ENCODE measurements around the gene GHSR.
"Not testable (repeated sequence)": the region's sequence is repeated elsewhere in the genome, so short reads cannot be mapped to it uniquely, and the experiment has no call there.

GHSR gene, protein sequence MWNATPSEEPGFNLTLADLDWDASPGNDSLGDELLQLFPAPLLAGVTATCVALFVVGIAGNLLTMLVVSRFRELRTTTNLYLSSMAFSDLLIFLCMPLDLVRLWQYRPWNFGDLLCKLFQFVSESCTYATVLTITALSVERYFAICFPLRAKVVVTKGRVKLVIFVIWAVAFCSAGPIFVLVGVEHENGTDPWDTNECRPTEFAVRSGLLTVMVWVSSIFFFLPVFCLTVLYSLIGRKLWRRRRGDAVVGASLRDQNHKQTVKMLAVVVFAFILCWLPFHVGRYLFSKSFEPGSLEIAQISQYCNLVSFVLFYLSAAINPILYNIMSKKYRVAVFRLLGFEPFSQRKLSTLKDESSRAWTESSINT

GRCh38 chr3:172447611-172448579 is at the start of gene GHSR:
Gene GHSR (minus strand): TSS chr3:172448456. CDS start chr3:172448413, 43 bp downstream.
- DNase-seq (ENCODE audit: insufficient read length, low spot score) = no peak
- TF ChIP-seq, protein P1, sequence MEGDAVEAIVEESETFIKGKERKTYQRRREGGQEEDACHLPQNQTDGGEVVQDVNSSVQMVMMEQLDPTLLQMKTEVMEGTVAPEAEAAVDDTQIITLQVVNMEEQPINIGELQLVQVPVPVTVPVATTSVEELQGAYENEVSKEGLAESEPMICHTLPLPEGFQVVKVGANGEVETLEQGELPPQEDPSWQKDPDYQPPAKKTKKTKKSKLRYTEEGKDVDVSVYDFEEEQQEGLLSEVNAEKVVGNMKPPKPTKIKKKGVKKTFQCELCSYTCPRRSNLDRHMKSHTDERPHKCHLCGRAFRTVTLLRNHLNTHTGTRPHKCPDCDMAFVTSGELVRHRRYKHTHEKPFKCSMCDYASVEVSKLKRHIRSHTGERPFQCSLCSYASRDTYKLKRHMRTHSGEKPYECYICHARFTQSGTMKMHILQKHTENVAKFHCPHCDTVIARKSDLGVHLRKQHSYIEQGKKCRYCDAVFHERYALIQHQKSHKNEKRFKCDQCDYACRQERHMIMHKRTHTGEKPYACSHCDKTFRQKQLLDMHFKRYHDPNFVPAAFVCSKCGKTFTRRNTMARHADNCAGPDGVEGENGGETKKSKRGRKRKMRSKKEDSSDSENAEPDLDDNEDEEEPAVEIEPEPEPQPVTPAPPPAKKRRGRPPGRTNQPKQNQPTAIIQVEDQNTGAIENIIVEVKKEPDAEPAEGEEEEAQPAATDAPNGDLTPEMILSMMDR (IDR thresholded peaks at IDR 0.05; ENCODE audit: insufficient read depth, missing control alignments) = no peak
- FAIRE-seq = no peak

GRCh38 chr3:172490198-172490669 is 42.0 kb upstream of the GHSR start:
- DNase-seq (ENCODE audit: insufficient read length, low spot score); FAIRE-seq: not testable (repeated sequence)
- TF ChIP-seq, protein P1 (IDR thresholded peaks at IDR 0.05; ENCODE audit: insufficient read depth, missing control alignments) = peak; percentile 75

- no peak for DNase-seq (ENCODE audit: insufficient read length, low spot score)
- FAIRE-seq = no peak
Observed at GRCh38 chr3:172478116-172478515, 29.9 kb upstream of the GHSR start.

GRCh38 chr3:172476347-172476746 is 28.1 kb upstream of the GHSR start:
- TF ChIP-seq, protein P1 (IDR thresholded peaks at IDR 0.05; ENCODE audit: insufficient read depth, missing control alignments) = no peak
- DNase-seq (ENCODE audit: insufficient read length, low spot score) (no peak), FAIRE-seq (no peak)

More at GRCh38 chr3:172478116-172478515, 29.9 kb upstream of the GHSR start:
- TF ChIP-seq, protein P1 (IDR thresholded peaks at IDR 0.05; ENCODE audit: insufficient read depth, missing control alignments) = no peak

GRCh38 chr3:172475703-172476102 is 27.4 kb upstream of the GHSR start:
- DNase-seq (ENCODE audit: insufficient read length, low spot score) (no peak), FAIRE-seq (no peak)
- TF ChIP-seq, protein P1 (IDR thresholded peaks at IDR 0.05; ENCODE audit: insufficient read depth, missing control alignments) = no peak

GRCh38 chr3:172471903-172472302 is 23.6 kb upstream of the GHSR start:
- DNase-seq (ENCODE audit: insufficient read length, low spot score) = no peak
- no peak for FAIRE-seq
- TF ChIP-seq, protein P1 (IDR thresholded peaks at IDR 0.05; ENCODE audit: insufficient read depth, missing control alignments) = no peak

Data from D721Med (cell line).